ENCODE measurements around the gene VPS37B.

Gene VPS37B

DNA sequence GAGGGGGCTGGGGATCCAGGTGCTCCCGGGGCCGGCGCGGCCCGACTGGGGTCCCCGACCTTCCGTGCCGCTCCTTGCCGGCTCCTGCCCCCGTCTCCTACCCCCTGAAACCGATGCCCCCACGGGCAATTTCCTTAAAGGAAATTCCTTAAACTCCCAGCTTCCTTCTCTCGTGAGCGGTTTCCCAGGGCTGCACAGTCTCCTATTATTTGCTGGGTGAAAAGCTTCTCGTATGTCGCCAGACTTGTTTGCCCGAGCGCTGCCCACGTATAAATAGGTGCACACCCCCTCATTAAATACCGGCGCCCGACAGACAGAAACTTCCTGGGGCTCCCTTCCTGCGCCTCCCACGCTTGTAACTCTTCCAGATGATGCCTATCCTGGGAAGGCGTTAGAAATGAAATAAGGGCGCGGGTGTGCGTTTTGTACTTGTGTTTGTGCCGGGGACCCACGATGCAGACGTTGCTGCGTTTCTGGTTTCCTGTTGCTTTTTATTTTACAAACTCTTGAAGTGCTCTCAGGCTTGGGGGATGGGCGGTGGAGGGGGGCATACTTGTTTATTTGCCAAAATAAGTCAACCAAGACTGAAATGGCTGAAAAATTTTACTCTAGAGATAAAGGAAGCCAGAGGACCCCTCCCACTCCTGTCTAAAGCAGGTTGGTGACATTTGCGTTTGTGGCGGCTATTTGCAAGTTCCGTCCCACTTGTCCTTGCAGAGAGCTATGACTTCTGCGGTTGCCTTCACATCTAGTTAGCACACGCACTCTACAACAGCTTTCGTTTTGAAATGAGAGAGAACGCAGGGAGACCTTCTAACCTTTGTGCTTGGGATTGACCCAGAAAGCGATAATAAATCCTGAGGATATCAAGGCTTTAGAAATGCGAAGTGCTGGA is 59.6 kb downstream of the VPS37B start (continued):
- peak; percentile 80 for TF ChIP-seq SP7 (tag by site-specific recombination; IDR thresholded peaks at IDR 0.05)
- peak; percentile 58; the same call in 1 of the 2 replicates for TF ChIP-seq KLF16 (tag by site-specific recombination; IDR thresholded peaks at IDR 0.05)
- 0 out of 2 replicates have a peak, but pooled peaks have one; percentile 31 for TF ChIP-seq KLF8 (tag by site-specific recombination; IDR thresholded peaks at IDR 0.05)
- TF ChIP-seq ZNF335 (tag by site-specific recombination; conservative IDR thresholded peaks at IDR 0.05) = peak; percentile 86
- no peak for TF ChIP-seq OVOL3 (tag by site-specific recombination; IDR thresholded peaks at IDR 0.05)
- 0 out of 2 replicates have a peak, but pooled peaks have one; percentile 55 for TF ChIP-seq KLF17 (tag by site-specific recombination; IDR thresholded peaks at IDR 0.05)
- TF ChIP-seq PATZ1 (tag by site-specific recombination; IDR thresholded peaks at IDR 0.05) = peak; percentile 65
- TF ChIP-seq SCRT2 (tag by site-specific recombination; IDR thresholded peaks at IDR 0.05) = peak; percentile 62
- TF ChIP-seq, protein P1, sequence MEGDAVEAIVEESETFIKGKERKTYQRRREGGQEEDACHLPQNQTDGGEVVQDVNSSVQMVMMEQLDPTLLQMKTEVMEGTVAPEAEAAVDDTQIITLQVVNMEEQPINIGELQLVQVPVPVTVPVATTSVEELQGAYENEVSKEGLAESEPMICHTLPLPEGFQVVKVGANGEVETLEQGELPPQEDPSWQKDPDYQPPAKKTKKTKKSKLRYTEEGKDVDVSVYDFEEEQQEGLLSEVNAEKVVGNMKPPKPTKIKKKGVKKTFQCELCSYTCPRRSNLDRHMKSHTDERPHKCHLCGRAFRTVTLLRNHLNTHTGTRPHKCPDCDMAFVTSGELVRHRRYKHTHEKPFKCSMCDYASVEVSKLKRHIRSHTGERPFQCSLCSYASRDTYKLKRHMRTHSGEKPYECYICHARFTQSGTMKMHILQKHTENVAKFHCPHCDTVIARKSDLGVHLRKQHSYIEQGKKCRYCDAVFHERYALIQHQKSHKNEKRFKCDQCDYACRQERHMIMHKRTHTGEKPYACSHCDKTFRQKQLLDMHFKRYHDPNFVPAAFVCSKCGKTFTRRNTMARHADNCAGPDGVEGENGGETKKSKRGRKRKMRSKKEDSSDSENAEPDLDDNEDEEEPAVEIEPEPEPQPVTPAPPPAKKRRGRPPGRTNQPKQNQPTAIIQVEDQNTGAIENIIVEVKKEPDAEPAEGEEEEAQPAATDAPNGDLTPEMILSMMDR (tag by site-specific recombination; IDR thresholded peaks at IDR 0.05) = no peak
- TF ChIP-seq ZNF48 (tag by site-specific recombination; IDR thresholded peaks at IDR 0.05) = no peak
- TF ChIP-seq ZNF629 (tag by site-specific recombination; IDR thresholded peaks at IDR 0.05) = 0 out of 2 replicates have a peak, but pooled peaks have one; percentile 25
- TF ChIP-seq ZNF571 (tag by site-specific recombination; IDR thresholded peaks at IDR 0.05) = no peak
- TF ChIP-seq ZNF785 (tag by site-specific recombination; IDR thresholded peaks at IDR 0.05) = no peak
- TF ChIP-seq ZNF10 (tag by site-specific recombination; IDR thresholded peaks at IDR 0.05) = peak; percentile 10; the same call in 1 of the 2 replicates
- peak; percentile 58 for TF ChIP-seq ZBTB26 (tag by site-specific recombination; optimal IDR thresholded peaks at IDR 0.05)
- TF ChIP-seq ZBTB11 (tag by site-specific recombination; conservative IDR thresholded peaks at IDR 0.05; ENCODE audit: low read depth) = 0 out of 2 replicates have a peak, but pooled peaks have one; percentile 33
- 0 out of 2 replicates have a peak, but pooled peaks have one; percentile 17 for TF ChIP-seq ZNF692 (tag by site-specific recombination; IDR thresholded peaks at IDR 0.05)
- TF ChIP-seq GLIS2 (tag by site-specific recombination; IDR thresholded peaks at IDR 0.05) = peak; percentile 50; the same call in 1 of the 2 replicates
- peak; percentile 30; the same call in 1 of the 2 replicates for TF ChIP-seq SP2 (tag by site-specific recombination; IDR thresholded peaks at IDR 0.05)
- TF ChIP-seq ZXDB (tag by site-specific recombination; IDR thresholded peaks at IDR 0.05) = 0 out of 2 replicates have a peak, but pooled peaks have one; percentile 27
- peak; percentile 94 for TF ChIP-seq ZFHX2 (tag by site-specific recombination; conservative IDR thresholded peaks at IDR 0.05)
- no peak for TF ChIP-seq ZNF560 (tag by site-specific recombination; IDR thresholded peaks at IDR 0.05; ENCODE audit: borderline replicate concordance)
- peak; percentile 94 for TF ChIP-seq EGR2 (tag by site-specific recombination; IDR thresholded peaks at IDR 0.05; ENCODE audit: low read depth)

All from HEK293 (cell line).